ENCODE data around the gene NUDT17. TPM values are rescaled to one million over a fixed set of nuclear protein-coding genes. Genes with fewer than 3 reads are reported as not detected.
A peak's percentile ranks its signal among the peaks of the same experiment; 100 is the strongest.

The NUDT17 gene
- total and polyA plus RNA-seq, 9 of the 15 experiments (the other 6 are each of a cell fraction or from before 2014, with no cell fraction given): 2.1 to 10.0 (median 6.1) TPM

DNA sequence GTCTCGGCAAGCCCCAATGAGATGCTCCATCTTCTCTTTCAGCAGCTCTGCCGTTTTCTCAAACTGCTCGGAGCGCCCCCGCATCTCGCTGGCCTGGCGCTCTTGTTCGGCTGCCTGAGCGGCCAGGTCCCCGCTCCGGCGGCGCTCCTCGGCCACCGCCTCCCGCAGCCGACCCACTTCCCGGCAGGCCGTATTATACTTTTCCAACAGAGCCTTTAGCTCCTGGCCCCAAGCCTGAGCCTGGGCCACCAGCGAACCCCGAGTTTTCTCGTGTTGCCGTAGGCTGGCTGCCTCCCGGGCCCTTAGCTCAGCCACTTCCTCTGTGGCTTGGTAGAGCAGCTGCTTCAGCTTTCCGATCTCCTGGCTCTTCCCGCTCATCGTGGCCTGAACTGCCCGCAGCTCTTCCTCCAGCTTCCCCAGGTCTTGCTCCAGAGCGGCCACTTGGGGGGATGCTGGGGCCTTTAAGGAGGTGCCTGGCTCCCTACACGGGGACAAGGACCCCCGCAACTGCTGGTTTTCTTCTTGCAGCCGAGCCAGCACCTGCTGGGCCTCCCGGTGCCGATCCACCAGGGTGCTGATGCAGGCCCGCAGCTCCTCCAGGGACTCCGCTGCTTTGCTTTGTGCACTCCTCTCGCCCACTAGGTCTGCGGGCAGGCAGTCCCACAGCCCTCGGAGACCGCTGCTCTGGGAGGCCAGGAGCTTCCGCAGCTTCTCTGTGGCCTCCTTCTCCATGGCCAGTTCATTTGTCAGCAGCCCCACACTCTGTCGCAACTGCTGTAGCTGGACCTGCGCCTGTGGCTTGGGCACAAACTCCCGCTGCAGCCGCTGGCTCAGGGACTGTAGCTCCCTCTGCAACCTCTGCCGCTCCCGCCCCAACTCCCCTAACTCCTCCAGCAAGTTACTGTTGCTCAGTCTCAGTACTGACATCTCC lies 26.8 kb downstream of the NUDT17 start:
- H3K4me3 ChIP-seq: no peak overlapping the region
- ChIA-PET POLR2A (interaction anchor here (0.7 to 2.7 kb wide), 8 partner anchors 7 to 119 kb away, joined by 3 to 7 read pairs (median 4); partner anchors contain the start of genes NUDT17 and PIAS3), CTCF (ENCODE audit: low intra/inter-chr PET ratio) (no interaction called here)
- FAIRE-seq (no peak), DNase-seq (ENCODE audit: extremely low read depth in 1 of 4, low spot score in 3 of 4) (no peak), ATAC-seq (peak; percentile 22; the same call in 2 of the 3 replicates)
- no peaks in the 10 kb centered on the region for H3K9me1 ChIP-seq (ENCODE audit: control insufficient read depth, insufficient read depth, low read length)
- H2AFZ ChIP-seq (ENCODE audit: low read depth, low read length): no peak overlapping the region
- peaks cover 4 to 23% of the 10 kb centered on the region in 2 experiments; a peak in 2 of 5 replicates for H3K4me1 ChIP-seq (replicated peaks in 1 of 2; ENCODE audit: control insufficient read depth in 2 of 2, insufficient read depth in 2 of 2, low read length in 2 of 2)
- in situ Hi-C loops (cut with MboI) (no loop called here), intact Hi-C loops (cut with micrococcal nuclease) (no loop called here)
- no TSS peak for BruUV-seq (replicated peaks)
- H3K9ac ChIP-seq (ENCODE audit: insufficient read depth in 1 of 2, low read depth in 2 of 2, low read length in 2 of 2): peak overlapping the region in 1 of 2 experiments; percentile 32; a peak in 1 of 4 replicates
- H3K79me2 ChIP-seq (ENCODE audit: control insufficient read depth, insufficient read depth, low read length): no peaks in the 10 kb centered on the region
- H3K27me3 ChIP-seq (ENCODE audit: control insufficient read depth in 2 of 2, insufficient read depth in 2 of 2, low read length in 2 of 2): 0 out of 5 replicates have a peak, but pooled peaks cover 0 to 4% of the 10 kb centered on the region in 2 experiments
- H3K4me2 ChIP-seq (ENCODE audit: insufficient read depth, low read length): no peak overlapping the region
- H3K27ac ChIP-seq (ENCODE audit: extremely low read depth, low read depth, low read length): no peak overlapping the region
- WGBS (ENCODE audit: insufficient coverage, low coverage, missing lambda C conversion rate): 66% methylated on average over 43 of the region's 47 CpGs
- H3K36me3 ChIP-seq (ENCODE audit: control insufficient read depth, insufficient read depth, low read length): no peaks in the 10 kb centered on the region
- peak; percentile 37; the same call in 1 of the 2 replicates for TF ChIP-seq CEBPB (tag; IDR thresholded peaks at IDR 0.05)
- TF ChIP-seq, protein P1, sequence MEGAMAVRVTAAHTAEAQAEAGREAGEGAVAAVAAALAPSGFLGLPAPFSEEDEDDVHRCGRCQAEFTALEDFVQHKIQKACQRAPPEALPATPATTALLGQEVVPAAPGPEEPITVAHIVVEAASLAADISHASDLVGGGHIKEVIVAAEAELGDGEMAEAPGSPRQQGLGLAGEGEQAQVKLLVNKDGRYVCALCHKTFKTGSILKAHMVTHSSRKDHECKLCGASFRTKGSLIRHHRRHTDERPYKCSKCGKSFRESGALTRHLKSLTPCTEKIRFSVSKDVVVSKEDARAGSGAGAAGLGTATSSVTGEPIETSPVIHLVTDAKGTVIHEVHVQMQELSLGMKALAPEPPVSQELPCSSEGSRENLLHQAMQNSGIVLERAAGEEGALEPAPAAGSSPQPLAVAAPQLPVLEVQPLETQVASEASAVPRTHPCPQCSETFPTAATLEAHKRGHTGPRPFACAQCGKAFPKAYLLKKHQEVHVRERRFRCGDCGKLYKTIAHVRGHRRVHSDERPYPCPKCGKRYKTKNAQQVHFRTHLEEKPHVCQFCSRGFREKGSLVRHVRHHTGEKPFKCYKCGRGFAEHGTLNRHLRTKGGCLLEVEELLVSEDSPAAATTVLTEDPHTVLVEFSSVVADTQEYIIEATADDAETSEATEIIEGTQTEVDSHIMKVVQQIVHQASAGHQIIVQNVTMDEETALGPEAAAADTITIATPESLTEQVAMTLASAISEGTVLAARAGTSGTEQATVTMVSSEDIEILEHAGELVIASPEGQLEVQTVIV (CRISPR knock-in tag; IDR thresholded peaks at IDR 0.05; ENCODE audit: borderline replicate concordance): no peak
- TF ChIP-seq RUNX1 (IDR thresholded peaks at IDR 0.05; ENCODE audit: low read depth): no peak
- TF ChIP-seq, protein P2, sequence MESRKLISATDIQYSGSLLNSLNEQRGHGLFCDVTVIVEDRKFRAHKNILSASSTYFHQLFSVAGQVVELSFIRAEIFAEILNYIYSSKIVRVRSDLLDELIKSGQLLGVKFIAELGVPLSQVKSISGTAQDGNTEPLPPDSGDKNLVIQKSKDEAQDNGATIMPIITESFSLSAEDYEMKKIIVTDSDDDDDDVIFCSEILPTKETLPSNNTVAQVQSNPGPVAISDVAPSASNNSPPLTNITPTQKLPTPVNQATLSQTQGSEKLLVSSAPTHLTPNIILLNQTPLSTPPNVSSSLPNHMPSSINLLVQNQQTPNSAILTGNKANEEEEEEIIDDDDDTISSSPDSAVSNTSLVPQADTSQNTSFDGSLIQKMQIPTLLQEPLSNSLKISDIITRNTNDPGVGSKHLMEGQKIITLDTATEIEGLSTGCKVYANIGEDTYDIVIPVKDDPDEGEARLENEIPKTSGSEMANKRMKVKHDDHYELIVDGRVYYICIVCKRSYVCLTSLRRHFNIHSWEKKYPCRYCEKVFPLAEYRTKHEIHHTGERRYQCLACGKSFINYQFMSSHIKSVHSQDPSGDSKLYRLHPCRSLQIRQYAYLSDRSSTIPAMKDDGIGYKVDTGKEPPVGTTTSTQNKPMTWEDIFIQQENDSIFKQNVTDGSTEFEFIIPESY (CRISPR knock-in tag; IDR thresholded peaks at IDR 0.05): peak; percentile 65
- H4K20me1 ChIP-seq (replicated peaks; ENCODE audit: control insufficient read depth, insufficient read depth, low read length): no peaks in the 10 kb centered on the region
- no peaks in the 10 kb centered on the region for H3K9me3 ChIP-seq (replicated peaks; ENCODE audit: control insufficient read depth, insufficient read depth, low read depth, low read length)
